WTC11 (cell line): ENCODE measurements around the gene WFDC2.

Experiments
- AR ChIP-seq: fragments of 250-450 bp; sonication (Bioruptor Pico); IDR thresholded peaks from 2 replicates; pipeline ENCODE4 v1.9.0; 2021; ENCODE audit warnings: mild to moderate bottlenecking
- FOXJ3 ChIP-seq: sonication (generic); formaldehyde crosslinking; IDR thresholded peaks from 2 replicates; pipeline ENCODE4 v1.9.0; 2021; ENCODE audit warnings: missing genetic modification reagents, mild to moderate bottlenecking, borderline replicate concordance
- SMAD3 ChIP-seq: sonication (generic); formaldehyde crosslinking; IDR thresholded peaks from 2 replicates; pipeline ENCODE4 v1.8.0; 2022; ENCODE audit warnings: missing genetic modification reagents, mild to moderate bottlenecking, borderline replicate concordance

- no peak for TF ChIP-seq FOXJ3 (CRISPR knock-in tag)
- no peak for TF ChIP-seq SMAD3 (CRISPR knock-in tag)
- no peak for TF ChIP-seq AR (CRISPR knock-in tag)
Measured at GRCh38 chr20:45518282-45518681, 48.7 kb downstream of the WFDC2 start.
